Activated CD8-positive, alpha-beta T cell treated with anti-CD3 and anti-CD28 coated beads for 36 hours (primary cell): ENCODE results near the gene MN1. TPM values are rescaled to one million over a fixed set of nuclear protein-coding genes. Genes with fewer than 3 reads are reported as not detected.

Source experiments
- ATAC-seq: fragments of 200-7000 bp; cut with Tn5 transposase; one replicate; pipeline ENCODE4 v1.10.0; 2021; ENCODE audit warnings: mild to moderate bottlenecking, moderate library complexity
- CTCF ChIA-PET: fragments of 350-600 bp; sonication (Branson Sonifier 250); formaldehyde crosslinking; loops from one replicate; lab custom pipeline; 2021; ENCODE audit warnings: antibody characterized with exemption; lab: Charles Lee
- POLR2A ChIA-PET: fragments of 350-600 bp; sonication (Branson Sonifier 250); formaldehyde crosslinking; loops from one replicate; lab custom pipeline; 2021; ENCODE audit warnings: antibody characterized with exemption; lab: Charles Lee
- DNase-seq: peaks from one replicate; pipeline ENCODE4 v3.0.0-alpha.2; 2020
- H3K27ac Mint-ChIP-seq: one replicate; pipeline ENCODE4 v1.8.0; 2021; ENCODE audit warnings: mild to moderate bottlenecking, mixed read lengths
- H3K27me3 Mint-ChIP-seq: one replicate; pipeline ENCODE4 v1.8.0; 2021; ENCODE audit warnings: mixed read lengths
- H3K36me3 Mint-ChIP-seq: one replicate; pipeline ENCODE4 v1.8.0; 2021; ENCODE audit warnings: low read depth, mixed read lengths
- H3K4me1 Mint-ChIP-seq: one replicate; pipeline ENCODE4 v1.8.0; 2021; ENCODE audit warnings: low read depth, mixed read lengths
- H3K4me3 Mint-ChIP-seq: one replicate; pipeline ENCODE4 v1.8.0; 2021; ENCODE audit warnings: mild to moderate bottlenecking, moderate library complexity, mixed read lengths
- H3K9me3 Mint-ChIP-seq: one replicate; pipeline ENCODE4 v1.8.0; 2021; ENCODE audit warnings: mixed read lengths
- intact Hi-C: fragments of 100-400 bp; cut with micrococcal nuclease; formaldehyde crosslinking; loops from one replicate; pipeline ENCODE4 v1.10.0; 2022
- total RNA-seq, 2 experiments: library from RNA; stranded (reverse); gene quantifications; one replicate each; pipeline ENCODE4 v1.2.3, GENCODE V29; 2021
- TF ChIP-seq, protein P1 (sequence below): fragments of 200-600 bp; IDR thresholded peaks from one replicate; pipeline ENCODE4 v1.8.0; 2022; ENCODE audit warnings: antibody characterized with exemption, mild to moderate bottlenecking

Gene MN1
- total RNA-seq, 2 experiments from 2014 or later, result 0.11 to 0.16 TPM

DNA sequence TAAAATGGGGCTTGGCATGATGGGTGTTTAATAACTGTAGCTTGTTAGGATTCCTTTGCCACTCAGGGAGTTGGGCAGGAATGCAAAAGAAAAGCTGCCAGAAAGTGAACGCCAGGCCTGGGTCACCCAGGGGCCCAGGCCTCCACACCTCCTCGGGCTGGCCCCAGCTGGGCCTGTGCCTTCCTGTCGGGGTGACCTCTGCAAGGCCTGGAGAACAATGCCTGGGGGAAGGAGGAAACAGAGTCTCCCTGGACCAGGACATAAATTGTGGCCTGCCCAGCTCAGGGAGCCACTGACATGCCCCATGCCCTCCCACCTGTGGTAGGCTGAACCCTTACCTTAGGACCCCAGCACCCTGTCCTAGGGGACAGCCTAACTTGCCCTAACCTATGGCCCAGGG lies 21.9 kb downstream of the MN1 start:
- ATAC-seq (no peak), DNase-seq (no peak)
- intact Hi-C loops, result no loop called here
- H3K36me3 Mint-ChIP-seq, result no peaks in the 10 kb centered on the region
- no peaks in the 10 kb centered on the region for H3K4me1 Mint-ChIP-seq
- no peak overlapping the region for H3K27ac Mint-ChIP-seq
- ChIA-PET CTCF (no interaction called here), POLR2A (no interaction called here)
- H3K4me3 Mint-ChIP-seq, result no peak overlapping the region
- H3K9me3 Mint-ChIP-seq, result no peaks in the 10 kb centered on the region
- H3K27me3 Mint-ChIP-seq, result peaks cover 9% of the 10 kb centered on the region
- TF ChIP-seq, protein P1, sequence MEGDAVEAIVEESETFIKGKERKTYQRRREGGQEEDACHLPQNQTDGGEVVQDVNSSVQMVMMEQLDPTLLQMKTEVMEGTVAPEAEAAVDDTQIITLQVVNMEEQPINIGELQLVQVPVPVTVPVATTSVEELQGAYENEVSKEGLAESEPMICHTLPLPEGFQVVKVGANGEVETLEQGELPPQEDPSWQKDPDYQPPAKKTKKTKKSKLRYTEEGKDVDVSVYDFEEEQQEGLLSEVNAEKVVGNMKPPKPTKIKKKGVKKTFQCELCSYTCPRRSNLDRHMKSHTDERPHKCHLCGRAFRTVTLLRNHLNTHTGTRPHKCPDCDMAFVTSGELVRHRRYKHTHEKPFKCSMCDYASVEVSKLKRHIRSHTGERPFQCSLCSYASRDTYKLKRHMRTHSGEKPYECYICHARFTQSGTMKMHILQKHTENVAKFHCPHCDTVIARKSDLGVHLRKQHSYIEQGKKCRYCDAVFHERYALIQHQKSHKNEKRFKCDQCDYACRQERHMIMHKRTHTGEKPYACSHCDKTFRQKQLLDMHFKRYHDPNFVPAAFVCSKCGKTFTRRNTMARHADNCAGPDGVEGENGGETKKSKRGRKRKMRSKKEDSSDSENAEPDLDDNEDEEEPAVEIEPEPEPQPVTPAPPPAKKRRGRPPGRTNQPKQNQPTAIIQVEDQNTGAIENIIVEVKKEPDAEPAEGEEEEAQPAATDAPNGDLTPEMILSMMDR, result no peak

DNA sequence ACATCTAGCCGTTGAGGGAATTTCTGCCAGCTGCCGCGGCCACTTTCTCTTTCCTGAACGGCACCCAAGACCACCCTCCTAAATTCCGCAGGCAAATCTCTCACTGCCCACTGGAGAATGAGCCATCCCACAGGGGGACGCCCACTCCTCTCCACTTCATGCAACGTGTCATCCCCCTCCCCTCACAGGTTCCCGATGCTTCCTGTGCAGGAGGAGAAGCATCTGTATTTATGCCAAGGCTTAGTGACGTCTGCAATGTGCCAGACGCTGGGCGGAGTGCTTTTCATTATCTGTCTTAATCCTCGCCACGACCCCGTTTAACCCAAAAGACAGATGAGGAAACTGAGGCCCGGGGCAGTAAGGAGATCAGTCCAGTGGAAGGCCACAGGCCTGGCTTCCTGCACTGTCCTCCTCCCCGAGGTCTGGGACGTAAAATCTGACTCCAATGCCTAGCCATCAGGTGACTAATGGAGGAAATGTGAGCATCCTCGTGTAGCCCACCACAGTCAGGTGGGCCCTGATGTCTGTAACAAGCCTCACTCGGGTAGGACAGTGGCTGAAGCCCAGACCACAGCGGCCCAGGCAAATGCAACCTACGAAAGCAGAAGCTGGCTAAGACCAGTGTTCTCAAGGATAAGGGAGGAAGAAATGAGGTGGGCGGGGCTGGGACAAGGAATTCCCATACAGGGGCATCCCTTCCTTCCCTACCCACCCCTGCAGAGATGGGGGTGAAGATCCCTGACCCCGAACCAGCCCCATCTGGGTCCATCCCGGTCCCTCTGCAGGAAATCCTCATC lies 23.1 kb downstream of the MN1 start:
- DNase-seq, result no peak
- intact Hi-C loops, result no loop called here
- ChIA-PET POLR2A (no interaction called here), CTCF (no interaction called here)
- no peaks in the 10 kb centered on the region for H3K36me3 Mint-ChIP-seq
- TF ChIP-seq, protein P1, result no peak
- H3K4me3 Mint-ChIP-seq, result no peak overlapping the region
- ATAC-seq, result no peak
- no peak overlapping the region for H3K27ac Mint-ChIP-seq
- peaks cover 7% of the 10 kb centered on the region for H3K27me3 Mint-ChIP-seq
- H3K9me3 Mint-ChIP-seq, result no peaks in the 10 kb centered on the region
- no peaks in the 10 kb centered on the region for H3K4me1 Mint-ChIP-seq

DNA sequence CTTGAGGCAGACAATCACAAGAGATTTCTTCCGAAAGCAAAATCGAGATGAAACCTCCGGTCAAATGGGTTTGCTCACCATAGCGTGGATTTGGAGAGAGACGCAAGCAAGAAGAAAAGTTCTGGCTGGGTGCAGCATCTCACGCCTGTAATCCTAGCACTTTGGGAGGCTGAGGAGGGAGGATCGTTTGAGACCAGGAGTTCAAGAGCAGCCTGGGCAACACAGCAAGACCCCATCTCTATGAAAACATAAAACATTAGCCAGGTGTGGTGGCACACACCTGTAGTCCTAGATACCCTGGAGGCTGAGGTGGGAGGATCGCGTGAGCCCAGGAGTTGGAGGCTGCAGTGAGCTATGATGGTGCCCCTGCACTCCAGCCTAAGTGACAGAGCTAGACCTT lies 24.4 kb downstream of the MN1 start:
- Mint-ChIP-seq H3K27me3 (peaks cover 7% of the 10 kb centered on the region), H3K4me1 (no peaks in the 10 kb centered on the region), H3K4me3 (no peak overlapping the region), H3K27ac (no peak overlapping the region), H3K9me3 (no peaks in the 10 kb centered on the region), H3K36me3 (no peaks in the 10 kb centered on the region)
- TF ChIP-seq, protein P1, result no peak
- ChIA-PET CTCF (no interaction called here), POLR2A (no interaction called here)
- ATAC-seq, result no peak
- intact Hi-C loops, result no loop called here
- DNase-seq, result no peak

DNA sequence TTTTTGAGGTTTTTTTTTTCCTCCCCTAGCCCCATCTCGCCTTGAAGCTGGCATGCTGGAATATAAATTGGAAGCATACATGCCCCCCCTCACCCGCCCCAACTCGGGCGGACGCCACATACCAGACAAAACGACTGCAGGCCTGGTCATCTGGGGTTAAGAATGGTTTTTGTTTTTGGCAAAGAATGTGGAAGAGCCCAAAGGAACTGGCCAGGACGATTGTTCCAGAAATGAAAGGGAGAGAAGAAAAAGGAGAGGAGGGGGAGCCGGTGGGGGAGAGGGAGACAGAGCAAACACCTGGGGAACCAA lies 25.0 kb downstream of the MN1 start:
- Mint-ChIP-seq H3K4me1 (no peaks in the 10 kb centered on the region), H3K36me3 (no peaks in the 10 kb centered on the region), H3K4me3 (no peak overlapping the region), H3K27ac (no peak overlapping the region), H3K27me3 (peaks cover 7% of the 10 kb centered on the region), H3K9me3 (no peaks in the 10 kb centered on the region)
- POLR2A ChIA-PET, result no interaction called here
- no peak for ATAC-seq
- CTCF ChIA-PET, result no interaction called here
- no peak for DNase-seq
- intact Hi-C loops, result no loop called here
- TF ChIP-seq, protein P1, result no peak

DNA sequence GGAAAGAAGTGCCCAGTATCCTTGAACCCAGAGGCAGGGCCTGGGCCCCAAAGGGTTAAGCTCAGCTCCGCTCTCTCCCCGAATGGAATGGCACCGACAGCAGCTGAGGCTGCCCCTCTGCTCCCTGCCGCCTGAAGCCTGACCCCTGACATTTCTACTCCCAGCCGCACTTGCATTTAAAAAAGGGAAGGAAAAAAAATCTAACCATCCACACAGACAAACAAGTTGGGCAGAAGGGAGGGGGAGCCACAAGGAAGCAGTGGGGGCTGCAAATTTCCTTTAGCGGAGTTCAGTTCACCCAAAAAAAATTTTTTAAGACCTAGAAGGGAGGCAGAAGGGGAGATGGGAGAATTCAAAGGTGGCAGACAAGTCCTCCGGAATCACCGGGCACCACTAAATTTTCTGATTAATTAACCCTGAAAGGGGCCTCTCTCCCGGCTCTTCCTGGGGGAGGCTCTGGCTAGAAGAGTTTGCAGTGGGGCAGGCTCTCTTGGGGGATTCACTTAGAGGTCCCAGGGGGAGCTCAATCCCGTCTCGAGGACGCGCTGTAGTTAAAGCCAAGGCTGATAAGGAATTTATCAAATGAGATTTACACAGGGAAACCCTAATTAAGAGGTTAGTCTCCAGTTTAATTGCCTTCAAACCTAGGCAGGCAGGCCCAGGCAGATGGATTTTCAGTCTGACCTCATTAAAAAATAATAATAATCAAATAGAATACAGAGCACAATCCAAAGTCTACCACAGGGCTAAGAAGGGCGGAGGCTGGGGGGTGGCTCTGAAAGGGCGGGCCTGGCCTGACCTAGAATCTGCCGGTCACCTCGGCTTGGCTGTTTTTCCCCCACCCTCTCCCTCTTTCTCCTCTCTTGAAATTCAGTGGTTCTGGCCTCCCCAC lies 25.6 kb downstream of the MN1 start:
- DNase-seq (no peak), ATAC-seq (no peak)
- Mint-ChIP-seq H3K36me3 (no peaks in the 10 kb centered on the region), H3K4me3 (no peak overlapping the region), H3K9me3 (no peaks in the 10 kb centered on the region), H3K4me1 (no peaks in the 10 kb centered on the region), H3K27me3 (peaks cover 7% of the 10 kb centered on the region), H3K27ac (no peak overlapping the region)
- intact Hi-C loops, result no loop called here
- ChIA-PET POLR2A (no interaction called here), CTCF (no interaction called here)
- TF ChIP-seq, protein P1, result no peak
